ENCODE measurements around the gene RUBCN.
A peak's percentile ranks its signal among the peaks of the same experiment; 100 is the strongest.

RUBCN gene

GRCh38 chr3:197736491-197737318 is at the start of gene RUBCN:
TSS of gene RUBCN (minus strand) at chr3:197736904. CDS start at chr3:197736719, 185 bp downstream.
- peak within 1 kb of the TSS; percentile 79 for H3K27ac Mint-ChIP-seq
- H3K36me3 Mint-ChIP-seq = peaks cover 31% of the 10 kb centered on the region
- DNase-seq (ENCODE audit: low spot score in 2 of 2) = peak; percentile 88 to 96
- peaks cover 35% of the 10 kb centered on the region for H3K4me1 Mint-ChIP-seq
- H3K9me3 Mint-ChIP-seq = no peaks in the 10 kb centered on the region
- H3K4me3 Mint-ChIP-seq = peak within 1 kb of the TSS; percentile 80
- peak; percentile 96 for ATAC-seq

GRCh38 chr3:197784019-197784585 is 47.4 kb upstream of the RUBCN start:
- Mint-ChIP-seq H3K9me3 (no peaks in the 10 kb centered on the region), H3K27ac (no peak overlapping the region), H3K4me3 (no peak overlapping the region), H3K4me1 (no peaks in the 10 kb centered on the region), H3K36me3 (peaks cover 70% of the 10 kb centered on the region)
- ATAC-seq (no peak), DNase-seq (ENCODE audit: low spot score in 2 of 2) (no peak)

- no peaks in the 10 kb centered on the region for H3K4me1 Mint-ChIP-seq
- H3K36me3 Mint-ChIP-seq = peaks cover 89% of the 10 kb centered on the region
- DNase-seq (ENCODE audit: low spot score in 2 of 2) (no peak), ATAC-seq (no peak)
- peak overlapping the region; percentile 51 for H3K27ac Mint-ChIP-seq
- no peak overlapping the region for H3K4me3 Mint-ChIP-seq
- H3K9me3 Mint-ChIP-seq = no peaks in the 10 kb centered on the region
Observed at GRCh38 chr3:197782230-197782629, 45.5 kb upstream of the RUBCN start.

- Mint-ChIP-seq H3K9me3 (no peaks in the 10 kb centered on the region), H3K36me3 (peaks cover 57% of the 10 kb centered on the region), H3K4me1 (no peaks in the 10 kb centered on the region), H3K4me3 (no peak overlapping the region), H3K27ac (no peak overlapping the region)
- DNase-seq (ENCODE audit: low spot score in 2 of 2) = no peak
- ATAC-seq = no peak
Observed at GRCh38 chr3:197775317-197775716, 38.6 kb upstream of the RUBCN start.

- Mint-ChIP-seq H3K4me3 (no peak overlapping the region), H3K9me3 (no peaks in the 10 kb centered on the region), H3K4me1 (no peaks in the 10 kb centered on the region), H3K27ac (no peak overlapping the region), H3K36me3 (no peaks in the 10 kb centered on the region)
- DNase-seq (ENCODE audit: low spot score in 2 of 2) (no peak), ATAC-seq (no peak)
Observed at GRCh38 chr3:197761784-197762183, 25.1 kb upstream of the RUBCN start.

- H3K27ac Mint-ChIP-seq = no peak overlapping the region
- no peaks in the 10 kb centered on the region for H3K36me3 Mint-ChIP-seq
- peaks cover 23% of the 10 kb centered on the region for H3K4me1 Mint-ChIP-seq
- DNase-seq (ENCODE audit: low spot score in 2 of 2) (no peak), ATAC-seq (no peak)
- no peak overlapping the region for H3K4me3 Mint-ChIP-seq
- no peaks in the 10 kb centered on the region for H3K9me3 Mint-ChIP-seq
Observed at GRCh38 chr3:197758512-197758911, 21.8 kb upstream of the RUBCN start.

- H3K27ac Mint-ChIP-seq = no peak overlapping the region
- ATAC-seq = no peak
- DNase-seq (ENCODE audit: low spot score in 2 of 2) = no peak
- H3K4me1 Mint-ChIP-seq = peaks cover 37% of the 10 kb centered on the region
- peaks cover 5% of the 10 kb centered on the region for H3K36me3 Mint-ChIP-seq
- H3K9me3 Mint-ChIP-seq = no peaks in the 10 kb centered on the region
- H3K4me3 Mint-ChIP-seq = no peak overlapping the region
Observed at GRCh38 chr3:197756704-197757103, 20.0 kb upstream of the RUBCN start.

- no peak overlapping the region for H3K27ac Mint-ChIP-seq
- DNase-seq (ENCODE audit: low spot score in 2 of 2) (no peak), ATAC-seq (no peak)
- peaks cover 10% of the 10 kb centered on the region for H3K36me3 Mint-ChIP-seq
- H3K4me1 Mint-ChIP-seq = peaks cover 60% of the 10 kb centered on the region
- H3K4me3 Mint-ChIP-seq = peak overlapping the region; percentile 85
- H3K9me3 Mint-ChIP-seq = no peaks in the 10 kb centered on the region
Observed at GRCh38 chr3:197753263-197753662, 16.6 kb upstream of the RUBCN start.

- H3K36me3 Mint-ChIP-seq = peaks cover 10% of the 10 kb centered on the region
- ATAC-seq (peak; percentile 84), DNase-seq (ENCODE audit: low spot score in 2 of 2) (peak in 1 of 2 donors; percentile 5)
- H3K4me1 Mint-ChIP-seq = peaks cover 60% of the 10 kb centered on the region
- H3K9me3 Mint-ChIP-seq = no peaks in the 10 kb centered on the region
- peak overlapping the region; percentile 90 for H3K27ac Mint-ChIP-seq
- peak overlapping the region; percentile 85 for H3K4me3 Mint-ChIP-seq
Observed at GRCh38 chr3:197752107-197752506, 15.4 kb upstream of the RUBCN start.

GRCh38 chr3:197750858-197751737 is 14.4 kb upstream of the RUBCN start:
- peak in 1 of 2 donors; percentile 60 for DNase-seq (ENCODE audit: low spot score in 2 of 2)
- peak overlapping the region; percentile 85 for H3K4me3 Mint-ChIP-seq
- H3K9me3 Mint-ChIP-seq = no peaks in the 10 kb centered on the region
- H3K27ac Mint-ChIP-seq = peak overlapping the region; percentile 90
- peaks cover 10% of the 10 kb centered on the region for H3K36me3 Mint-ChIP-seq
- peaks cover 57% of the 10 kb centered on the region for H3K4me1 Mint-ChIP-seq
- no peak for ATAC-seq

- DNase-seq (ENCODE audit: low spot score in 2 of 2) (peak; percentile 37 to 76), ATAC-seq (peak; percentile 65)
- peak overlapping the region; percentile 85 for H3K4me3 Mint-ChIP-seq
- H3K4me1 Mint-ChIP-seq = peaks cover 50% of the 10 kb centered on the region
- peak overlapping the region; percentile 90 for H3K27ac Mint-ChIP-seq
- peaks cover 10% of the 10 kb centered on the region for H3K36me3 Mint-ChIP-seq
- H3K9me3 Mint-ChIP-seq = no peaks in the 10 kb centered on the region
Observed at GRCh38 chr3:197750396-197750831, 13.7 kb upstream of the RUBCN start.

- H3K27ac Mint-ChIP-seq = peak within 1 kb of the TSS; percentile 90
- H3K9me3 Mint-ChIP-seq = no peaks in the 10 kb centered on the region
- H3K36me3 Mint-ChIP-seq = peaks cover 10% of the 10 kb centered on the region
- ATAC-seq = peak; percentile 89
- H3K4me3 Mint-ChIP-seq = peak within 1 kb of the TSS; percentile 85
- peaks cover 46% of the 10 kb centered on the region for H3K4me1 Mint-ChIP-seq
- peak; percentile 85 to 91 for DNase-seq (ENCODE audit: low spot score in 2 of 2)
Observed at GRCh38 chr3:197749601-197750395, 13.1 kb upstream of the RUBCN start, which contains the start of gene FYTTD1. TSS of gene FYTTD1 (plus strand) at chr3:197749883. CDS start at chr3:197749972, 89 bp downstream.

- Mint-ChIP-seq H3K4me1 (peaks cover 42% of the 10 kb centered on the region), H3K27ac (peak overlapping the region; percentile 90), H3K9me3 (no peaks in the 10 kb centered on the region), H3K36me3 (peaks cover 10% of the 10 kb centered on the region), H3K4me3 (peak overlapping the region; percentile 85)
- DNase-seq (ENCODE audit: low spot score in 2 of 2) (no peak), ATAC-seq (peak; percentile 59)
Observed at GRCh38 chr3:197749315-197749600, 12.6 kb upstream of the RUBCN start.

GRCh38 chr3:197748597-197749314 is 12.1 kb upstream of the RUBCN start:
- Mint-ChIP-seq H3K9me3 (no peaks in the 10 kb centered on the region), H3K4me3 (peak overlapping the region; percentile 85), H3K36me3 (peaks cover 10% of the 10 kb centered on the region), H3K4me1 (peaks cover 37% of the 10 kb centered on the region), H3K27ac (peak overlapping the region; percentile 90)
- ATAC-seq (no peak), DNase-seq (ENCODE audit: low spot score in 2 of 2) (no peak)
